ENCODE measurements around the gene SGSH. TPM values are rescaled to one million over a fixed set of nuclear protein-coding genes. Genes with fewer than 3 reads are reported as not detected.

SGSH gene
- 59.2 TPM for polyA plus RNA-seq (2013, experiment 1 of 2)
- polyA plus RNA-seq (2013, experiment 2 of 2), result 59.8 TPM

DNA sequence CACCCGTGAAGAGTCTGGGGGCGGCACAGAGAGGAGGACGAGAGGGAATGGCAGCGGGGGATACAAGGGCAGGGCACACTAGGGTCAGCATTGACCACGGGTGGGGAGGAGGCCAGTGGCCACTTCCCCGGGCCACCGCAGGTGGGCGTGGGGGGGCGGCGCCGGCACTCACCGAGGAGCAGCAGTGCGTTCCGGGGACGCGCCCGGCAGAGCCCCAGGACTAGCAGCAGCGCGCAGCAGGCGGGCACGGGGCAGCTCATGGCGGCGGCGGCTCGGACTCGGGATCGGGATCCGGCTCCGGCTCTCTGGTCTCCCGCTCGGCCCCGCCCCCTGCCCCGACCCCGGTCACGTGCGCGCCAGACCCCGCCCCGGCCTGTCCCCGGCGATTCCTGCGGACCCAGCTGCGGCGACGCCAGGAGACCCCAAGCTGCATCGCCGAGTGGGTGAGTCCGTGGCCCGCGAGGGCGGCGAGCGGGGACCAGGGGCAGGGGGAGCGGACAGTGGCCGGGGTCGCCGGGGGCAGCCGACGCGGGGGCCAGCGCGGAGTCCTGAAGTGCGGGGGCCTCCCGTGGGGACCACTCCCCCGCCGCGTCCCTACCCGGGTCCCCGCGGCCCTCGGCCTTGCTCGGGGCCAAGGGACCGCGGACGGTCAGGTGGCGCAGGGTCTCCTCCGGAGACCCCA is at the start of gene SGSH, which contains the start of gene SLC26A11:
Gene SGSH (minus strand): TSS at position 280 of the 682 bp plus-strand sequence. CDS start 20 bp downstream, at position 260.
Gene SLC26A11 (plus strand): TSS at position 374 of the 682 bp plus-strand sequence. CDS start 1,134 bp downstream, outside the sequence.
- peak within 1 kb of the TSS; percentile 97 for H2BK15ac ChIP-seq (ENCODE audit: low read depth, poor library complexity, severe bottlenecking)
- peak within 1 kb of the TSS; percentile 83 to 92 for H3K18ac ChIP-seq (ENCODE audit: low read depth in 1 of 2, low read length in 2 of 2)
- peak within 1 kb of the TSS; percentile 26 to 85 for H2BK12ac ChIP-seq (ENCODE audit: low read length in 2 of 2)
- H3K36me3 ChIP-seq (ENCODE audit: control insufficient read depth in 1 of 2, insufficient read depth in 2 of 2, low read depth in 1 of 2, low read length in 2 of 2), result peaks cover 41 to 58% of the 10 kb centered on the region in 2 experiments
- DNase-seq, result peak; percentile 73
- H3K14ac ChIP-seq (ENCODE audit: low read length in 2 of 2), result peak within 1 kb of the TSS; percentile 90 to 96
- H3K9ac ChIP-seq (ENCODE audit: low read length), result peak within 1 kb of the TSS; percentile 98
- under 1% methylated on average over 56 of the region's 77 CpGs for WGBS
- peak within 1 kb of the TSS; percentile 63 for H3K27ac ChIP-seq (ENCODE audit: low read length, poor library complexity, severe bottlenecking)
- H3K4me1 ChIP-seq (ENCODE audit: control insufficient read depth, insufficient read depth, low read depth, low read length), result peaks cover 22% of the 10 kb centered on the region
- H4K8ac ChIP-seq (ENCODE audit: low read length), result peak within 1 kb of the TSS; percentile 90
- peak within 1 kb of the TSS; percentile 21 for H2AFZ ChIP-seq (ENCODE audit: low read depth, low read length)
- H4K91ac ChIP-seq (ENCODE audit: low read length), result peak within 1 kb of the TSS; percentile 95
- peak within 1 kb of the TSS; percentile 34 for H2AK5ac ChIP-seq (ENCODE audit: low read length, severe bottlenecking)
- H3K9me3 ChIP-seq (ENCODE audit: control insufficient read depth, low read length), result no peaks in the 10 kb centered on the region
- peaks cover 44% of the 10 kb centered on the region for H3K79me1 ChIP-seq (replicated peaks; ENCODE audit: low read length, poor library complexity, severe bottlenecking)
- peak within 1 kb of the TSS; percentile 97 for H3K4me2 ChIP-seq (ENCODE audit: low read length, poor library complexity, severe bottlenecking)
- peak within 1 kb of the TSS; percentile 81 for H2BK120ac ChIP-seq (ENCODE audit: low read depth, low read length)
- no peaks in the 10 kb centered on the region for H3K27me3 ChIP-seq (ENCODE audit: control insufficient read depth in 1 of 2, insufficient read depth in 1 of 2, low read length in 2 of 2)
- H3K23ac ChIP-seq (ENCODE audit: low read length in 2 of 2), result peak within 1 kb of the TSS; percentile 27 to 78
- peak within 1 kb of the TSS; percentile 63 for H2BK5ac ChIP-seq (ENCODE audit: low read depth, low read length, poor library complexity, severe bottlenecking)
- peak within 1 kb of the TSS; percentile 81 to 97 for H3K4me3 ChIP-seq (ENCODE audit: insufficient read depth in 1 of 2, low read depth in 1 of 2, low read length in 2 of 2)
- peak within 1 kb of the TSS; percentile 42 to 97 for H3K4ac ChIP-seq (ENCODE audit: low read depth in 1 of 2, low read length in 2 of 2)

DNA sequence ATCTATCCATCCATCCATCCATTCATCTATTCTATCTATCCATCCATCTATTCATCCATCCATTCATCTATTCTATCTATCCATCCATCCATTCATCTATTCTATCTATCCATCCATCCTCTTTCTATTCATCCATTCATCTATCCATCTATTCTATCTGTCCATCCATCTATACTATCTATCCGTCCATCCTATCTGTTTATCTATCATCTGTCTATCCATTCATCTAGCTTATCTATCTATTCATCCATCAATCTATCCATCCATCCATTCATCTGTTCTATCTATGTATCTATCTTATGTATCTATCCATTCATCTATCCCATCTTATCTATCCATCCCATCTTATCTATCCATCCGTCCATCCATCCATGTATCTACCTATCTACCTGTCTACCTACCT is 49.3 kb upstream of the SGSH start:
- H3K36me3 ChIP-seq (ENCODE audit: control insufficient read depth in 1 of 2, insufficient read depth in 2 of 2, low read depth in 1 of 2, low read length in 2 of 2), result peaks cover 45 to 66% of the 10 kb centered on the region in 2 experiments
- no peak overlapping the region for H3K18ac ChIP-seq (ENCODE audit: low read depth in 1 of 2, low read length in 2 of 2)
- H3K9ac ChIP-seq (ENCODE audit: low read length), result no peak overlapping the region
- H3K23ac ChIP-seq (ENCODE audit: low read length in 2 of 2), result no peak overlapping the region
- DNase-seq, result no peak
- no peak overlapping the region for H3K4me2 ChIP-seq (ENCODE audit: low read length, poor library complexity, severe bottlenecking)
- no peak overlapping the region for H2BK120ac ChIP-seq (ENCODE audit: low read depth, low read length)
- no peaks in the 10 kb centered on the region for H3K9me3 ChIP-seq (ENCODE audit: control insufficient read depth, low read length)
- 92% methylated on average over 2 of the region's 2 CpGs for WGBS
- H3K4me3 ChIP-seq (ENCODE audit: insufficient read depth in 1 of 2, low read depth in 1 of 2, low read length in 2 of 2), result no peak overlapping the region
- H3K79me1 ChIP-seq (replicated peaks; ENCODE audit: low read length, poor library complexity, severe bottlenecking), result peaks cover 37% of the 10 kb centered on the region
- H2AFZ ChIP-seq (ENCODE audit: low read depth, low read length), result no peak overlapping the region
- no peak overlapping the region for H2BK12ac ChIP-seq (ENCODE audit: low read length in 2 of 2)
- no peak overlapping the region for H2BK5ac ChIP-seq (ENCODE audit: low read depth, low read length, poor library complexity, severe bottlenecking)
- H4K91ac ChIP-seq (ENCODE audit: low read length), result no peak overlapping the region
- no peak overlapping the region for H4K8ac ChIP-seq (ENCODE audit: low read length)
- H2AK5ac ChIP-seq (ENCODE audit: low read length, severe bottlenecking), result no peak overlapping the region
- H2BK15ac ChIP-seq (ENCODE audit: low read depth, poor library complexity, severe bottlenecking), result no peak overlapping the region
- H3K4ac ChIP-seq (ENCODE audit: low read depth in 1 of 2, low read length in 2 of 2), result no peak overlapping the region
- H3K14ac ChIP-seq (ENCODE audit: low read length in 2 of 2), result no peak overlapping the region
- peaks cover 4% of the 10 kb centered on the region for H3K4me1 ChIP-seq (ENCODE audit: control insufficient read depth, insufficient read depth, low read depth, low read length)
- H3K27ac ChIP-seq (ENCODE audit: low read length, poor library complexity, severe bottlenecking), result no peak overlapping the region
- no peaks in the 10 kb centered on the region for H3K27me3 ChIP-seq (ENCODE audit: control insufficient read depth in 1 of 2, insufficient read depth in 1 of 2, low read length in 2 of 2)

DNA sequence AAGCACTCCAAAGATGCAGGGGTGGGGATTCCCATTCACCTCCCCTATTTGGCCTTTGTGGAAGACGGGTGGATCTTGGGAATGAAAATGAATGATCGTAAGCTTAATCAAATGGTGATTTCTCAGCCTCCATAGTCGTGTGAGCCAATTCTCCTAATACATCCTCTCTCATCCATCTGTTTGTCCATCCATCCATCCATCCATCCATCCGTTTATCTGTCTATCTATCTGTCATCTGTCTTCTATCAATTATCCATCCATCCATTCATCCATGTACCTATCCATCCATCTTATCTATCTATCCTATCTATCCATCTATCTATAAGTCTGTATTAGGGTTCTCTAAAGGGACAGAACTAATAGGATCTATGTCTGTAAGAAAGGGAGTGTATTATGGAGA is 48.3 kb upstream of the SGSH start:
- H3K4me3 ChIP-seq (ENCODE audit: insufficient read depth in 1 of 2, low read depth in 1 of 2, low read length in 2 of 2), result no peak overlapping the region
- no peak overlapping the region for H2AFZ ChIP-seq (ENCODE audit: low read depth, low read length)
- 82% methylated on average over 4 of the region's 4 CpGs for WGBS
- no peak overlapping the region for H2BK15ac ChIP-seq (ENCODE audit: low read depth, poor library complexity, severe bottlenecking)
- no peak overlapping the region for H2BK5ac ChIP-seq (ENCODE audit: low read depth, low read length, poor library complexity, severe bottlenecking)
- no peak overlapping the region for H3K18ac ChIP-seq (ENCODE audit: low read depth in 1 of 2, low read length in 2 of 2)
- no peak overlapping the region for H4K8ac ChIP-seq (ENCODE audit: low read length)
- DNase-seq, result no peak
- H3K4me1 ChIP-seq (ENCODE audit: control insufficient read depth, insufficient read depth, low read depth, low read length), result peaks cover 13% of the 10 kb centered on the region
- peaks cover 40% of the 10 kb centered on the region for H3K79me1 ChIP-seq (replicated peaks; ENCODE audit: low read length, poor library complexity, severe bottlenecking)
- no peak overlapping the region for H3K23ac ChIP-seq (ENCODE audit: low read length in 2 of 2)
- H3K9me3 ChIP-seq (ENCODE audit: control insufficient read depth, low read length), result no peaks in the 10 kb centered on the region
- H2AK5ac ChIP-seq (ENCODE audit: low read length, severe bottlenecking), result no peak overlapping the region
- H3K4ac ChIP-seq (ENCODE audit: low read depth in 1 of 2, low read length in 2 of 2), result no peak overlapping the region
- no peak overlapping the region for H3K14ac ChIP-seq (ENCODE audit: low read length in 2 of 2)
- H2BK12ac ChIP-seq (ENCODE audit: low read length in 2 of 2), result no peak overlapping the region
- no peak overlapping the region for H3K4me2 ChIP-seq (ENCODE audit: low read length, poor library complexity, severe bottlenecking)
- H3K27me3 ChIP-seq (ENCODE audit: control insufficient read depth in 1 of 2, insufficient read depth in 1 of 2, low read length in 2 of 2), result no peaks in the 10 kb centered on the region
- H3K27ac ChIP-seq (ENCODE audit: low read length, poor library complexity, severe bottlenecking), result no peak overlapping the region
- no peak overlapping the region for H2BK120ac ChIP-seq (ENCODE audit: low read depth, low read length)
- peaks cover 39 to 63% of the 10 kb centered on the region in 2 experiments for H3K36me3 ChIP-seq (ENCODE audit: control insufficient read depth in 1 of 2, insufficient read depth in 2 of 2, low read depth in 1 of 2, low read length in 2 of 2)
- H3K9ac ChIP-seq (ENCODE audit: low read length), result no peak overlapping the region
- H4K91ac ChIP-seq (ENCODE audit: low read length), result no peak overlapping the region

DNA sequence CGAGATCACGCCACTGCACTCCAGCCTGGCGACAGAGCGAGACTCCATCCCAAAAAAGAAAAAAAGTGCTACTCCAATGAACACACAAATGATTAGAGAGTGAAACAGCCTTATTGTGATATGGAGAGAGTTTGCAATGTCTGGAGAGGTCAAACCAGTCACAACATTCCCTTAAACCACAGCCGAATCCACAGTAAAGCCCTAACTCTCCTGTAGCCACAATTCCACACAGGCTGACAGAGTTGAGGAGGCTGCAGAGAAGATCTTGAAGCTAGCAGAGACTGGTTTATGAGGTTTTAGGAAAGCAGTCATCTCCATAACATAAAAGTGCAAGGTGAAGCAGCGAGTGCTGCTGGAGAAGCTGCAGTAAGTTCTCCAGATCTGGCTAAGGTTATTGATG is 47.3 kb upstream of the SGSH start:
- no peak overlapping the region for H3K9ac ChIP-seq (ENCODE audit: low read length)
- H3K4me2 ChIP-seq (ENCODE audit: low read length, poor library complexity, severe bottlenecking), result no peak overlapping the region
- no peak overlapping the region for H3K27ac ChIP-seq (ENCODE audit: low read length, poor library complexity, severe bottlenecking)
- no peak overlapping the region for H2AFZ ChIP-seq (ENCODE audit: low read depth, low read length)
- no peak overlapping the region for H3K23ac ChIP-seq (ENCODE audit: low read length in 2 of 2)
- peaks cover 33% of the 10 kb centered on the region for H3K79me1 ChIP-seq (replicated peaks; ENCODE audit: low read length, poor library complexity, severe bottlenecking)
- DNase-seq, result no peak
- peaks cover 28 to 59% of the 10 kb centered on the region in 2 experiments for H3K36me3 ChIP-seq (ENCODE audit: control insufficient read depth in 1 of 2, insufficient read depth in 2 of 2, low read depth in 1 of 2, low read length in 2 of 2)
- no peak overlapping the region for H2BK15ac ChIP-seq (ENCODE audit: low read depth, poor library complexity, severe bottlenecking)
- H4K91ac ChIP-seq (ENCODE audit: low read length), result no peak overlapping the region
- no peak overlapping the region for H3K18ac ChIP-seq (ENCODE audit: low read depth in 1 of 2, low read length in 2 of 2)
- 100% methylated on average over 2 of the region's 6 CpGs for WGBS
- H2BK120ac ChIP-seq (ENCODE audit: low read depth, low read length), result no peak overlapping the region
- H3K4me1 ChIP-seq (ENCODE audit: control insufficient read depth, insufficient read depth, low read depth, low read length), result peaks cover 23% of the 10 kb centered on the region
- no peak overlapping the region for H2BK5ac ChIP-seq (ENCODE audit: low read depth, low read length, poor library complexity, severe bottlenecking)
- H2AK5ac ChIP-seq (ENCODE audit: low read length, severe bottlenecking), result no peak overlapping the region
- no peaks in the 10 kb centered on the region for H3K27me3 ChIP-seq (ENCODE audit: control insufficient read depth in 1 of 2, insufficient read depth in 1 of 2, low read length in 2 of 2)
- no peak overlapping the region for H2BK12ac ChIP-seq (ENCODE audit: low read length in 2 of 2)
- H3K4ac ChIP-seq (ENCODE audit: low read depth in 1 of 2, low read length in 2 of 2), result no peak overlapping the region
- no peaks in the 10 kb centered on the region for H3K9me3 ChIP-seq (ENCODE audit: control insufficient read depth, low read length)
- no peak overlapping the region for H3K4me3 ChIP-seq (ENCODE audit: insufficient read depth in 1 of 2, low read depth in 1 of 2, low read length in 2 of 2)
- no peak overlapping the region for H3K14ac ChIP-seq (ENCODE audit: low read length in 2 of 2)
- H4K8ac ChIP-seq (ENCODE audit: low read length), result no peak overlapping the region

Data from mesenchymal stem cell (in vitro differentiated cells and primary cell).